Omental fat pad (tissue), 4 donors: Measurements from ENCODE around the gene CCDC146. TPM values are rescaled to one million over a fixed set of nuclear protein-coding genes. Genes with fewer than 3 reads are reported as not detected.

Source experiments
- total RNA-seq, 4 donors: library from RNA; depleted of rRNA; stranded (reverse); fragments of >200 nt; gene quantifications; one replicate each; pipeline ENCODE4 v1.1.0, GENCODE V29; 2016

Gene CCDC146
- total RNA-seq, 4 donors from 2014 or later = 6.5 to 12.5 (median 7.0) TPM

Other genes with a start within 250 kb of the CCDC146 start
- gene SPDYE17, start 90.3 kb upstream of the CCDC146 start, total RNA-seq = not detected
- gene SPDYE18, start 60.1 kb upstream of the CCDC146 start, total RNA-seq = under 1 TPM in 2 of 4 donors, not detected in 2; 0.48 to 0.50 TPM
- gene FGL2, start 77.2 kb downstream of the CCDC146 start, total RNA-seq = 10 to 100 TPM; 31.3 to 92.2 (median 53.4) TPM